HG03066 (cell line): ENCODE measurements around the gene HIC1.

ENCODE experiments used
- ATAC-seq: cut with Tn5 transposase; IDR thresholded peaks from one replicate; pipeline ENCODE4 v1.9.1; 2021; ENCODE audit warnings: low read depth; ENCODE audit not compliant: unreplicated experiment

The HIC1 gene

GRCh38 chr17:2095536-2095910 is 40.6 kb downstream of the HIC1 start:
- ATAC-seq, result no peak

DNA sequence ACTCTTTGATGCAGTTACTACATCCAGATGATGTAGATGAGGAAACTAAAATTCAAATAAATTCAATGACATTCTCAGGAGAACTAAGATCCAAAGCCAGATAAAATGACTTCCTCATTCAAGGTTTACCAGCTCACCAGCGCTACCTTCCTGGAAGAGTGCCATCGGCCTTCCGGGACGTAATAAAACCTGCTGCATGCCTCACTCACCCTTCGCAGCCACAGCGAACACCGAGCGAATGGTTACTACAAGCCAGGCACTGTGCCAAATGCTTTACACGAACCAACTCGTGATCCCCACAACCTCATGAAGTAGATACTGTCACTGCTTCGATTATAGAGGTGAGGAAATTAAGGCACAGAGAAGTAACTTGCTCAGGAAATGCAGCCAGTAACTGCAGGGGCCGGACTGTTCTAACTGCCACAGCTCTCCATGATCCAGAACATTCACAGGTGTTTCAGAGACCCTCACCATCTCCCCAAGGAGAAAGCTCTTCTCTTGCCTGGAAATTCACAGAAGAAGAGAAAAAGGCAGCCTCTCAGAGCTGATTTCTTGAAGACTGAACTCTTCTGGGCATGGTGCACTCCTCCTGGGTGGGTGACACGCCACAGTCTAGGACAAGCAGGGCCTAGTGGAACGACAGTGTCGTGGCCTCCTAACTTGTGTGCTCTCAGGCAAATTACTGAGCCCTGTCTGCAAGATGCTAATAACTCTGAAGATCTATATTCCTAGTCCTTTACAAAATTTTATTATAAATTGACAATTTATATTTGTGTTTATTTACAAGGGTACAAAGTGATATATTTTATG is 46.8 kb downstream of the HIC1 start:
- ATAC-seq, result no peak

DNA sequence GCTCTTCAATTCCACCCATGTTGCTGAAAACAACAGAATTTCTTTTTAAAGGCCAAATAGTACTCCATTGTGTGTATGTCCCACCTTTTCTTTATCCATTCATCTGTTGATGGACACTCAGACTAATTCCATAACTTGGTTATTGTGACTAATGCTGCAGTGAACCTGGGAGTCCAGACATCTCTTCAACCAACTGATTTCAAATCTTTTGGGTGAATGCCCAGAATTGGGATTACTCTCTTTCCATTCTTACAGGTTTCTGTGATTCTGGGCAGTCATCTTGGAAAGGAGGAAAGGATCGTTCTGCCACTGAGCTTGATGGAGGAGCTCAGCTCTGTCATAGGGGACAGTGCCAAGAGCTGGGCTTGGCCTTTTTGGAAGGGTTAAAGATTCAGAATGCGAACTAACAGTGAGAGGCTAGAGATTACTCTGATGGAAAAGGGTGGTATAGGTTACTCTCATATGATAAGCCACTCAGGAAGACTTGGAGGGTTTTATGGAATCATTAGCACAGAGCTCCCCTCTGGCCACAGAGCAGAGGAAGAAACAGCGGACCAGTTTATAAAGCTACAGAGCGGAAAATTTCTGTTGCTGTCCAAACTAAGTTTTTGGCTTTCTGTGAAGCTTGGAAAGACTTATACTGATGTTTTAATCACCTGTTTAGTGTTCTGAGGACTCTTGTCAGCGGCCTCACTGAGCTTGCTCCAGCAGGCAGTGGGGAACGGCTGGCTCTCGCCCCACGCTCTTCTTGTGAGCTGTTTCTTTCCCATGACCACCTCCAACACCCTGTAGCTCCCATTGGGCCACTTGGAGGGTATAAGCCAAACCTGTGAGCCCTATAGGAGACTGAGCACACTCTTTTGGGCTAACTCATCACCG is 48.3 kb downstream of the HIC1 start:
- ATAC-seq, result no peak

GRCh38 chr17:2105663-2106062 is 50.8 kb downstream of the HIC1 start:
- no peak for ATAC-seq

GRCh38 chr17:2106308-2106955 is 51.5 kb downstream of the HIC1 start:
- no peak for ATAC-seq

DNA sequence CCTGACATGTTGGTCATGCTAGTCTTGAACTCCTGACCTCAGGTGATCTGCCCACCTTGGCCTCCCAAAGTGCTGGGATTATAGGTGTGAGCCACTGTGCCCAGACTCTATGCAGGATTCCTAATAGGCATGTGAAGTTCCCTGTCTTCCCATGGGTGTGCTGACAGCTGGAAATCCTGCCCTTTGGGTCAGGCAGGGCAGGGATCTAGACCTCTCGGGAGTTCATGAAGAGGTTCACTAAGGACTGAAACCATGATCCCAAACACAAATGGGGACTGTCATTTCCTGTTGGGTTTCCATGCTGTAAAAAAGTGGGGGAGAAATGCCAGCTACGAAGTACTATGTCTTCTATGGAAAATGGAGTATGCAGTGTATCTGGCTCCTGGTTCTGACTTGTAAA is 52.1 kb downstream of the HIC1 start:
- no peak for ATAC-seq

- ATAC-seq, result no peak
Observed at GRCh38 chr17:2107506-2107905, 52.6 kb downstream of the HIC1 start.

DNA sequence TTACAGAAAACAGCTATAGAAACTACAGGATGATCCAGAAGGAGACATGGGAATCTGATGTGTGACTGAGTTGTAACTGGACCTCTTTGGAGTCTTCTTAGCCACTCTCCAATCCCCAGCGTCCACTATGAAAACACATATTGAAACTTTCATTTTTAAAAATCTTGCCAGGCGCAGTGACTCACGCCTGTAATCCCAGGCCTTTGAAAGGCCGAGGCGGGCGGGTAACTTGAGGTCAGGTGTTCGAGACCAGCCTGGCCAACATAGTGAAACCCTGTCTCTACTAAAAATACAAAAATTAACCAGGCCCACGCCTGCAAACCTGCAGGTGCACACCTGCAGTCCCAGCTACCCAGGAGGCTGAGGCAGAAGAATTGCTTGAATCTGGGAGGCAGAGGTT is 53.3 kb downstream of the HIC1 start:
- ATAC-seq, result no peak

GRCh38 chr17:2110436-2110835 is 55.5 kb downstream of the HIC1 start:
- no peak for ATAC-seq

- ATAC-seq, result no peak
Observed at GRCh38 chr17:2111691-2112090, 56.8 kb downstream of the HIC1 start.
